HEK293 (cell line): ENCODE measurements around the gene HFM1.
"Not testable (repeated sequence)": the region's sequence is repeated elsewhere in the genome, so short reads cannot be mapped to it uniquely, and the experiment has no call there.

Experiments used
- CTCF ChIA-PET: fragments of 350-600 bp; formaldehyde crosslinking; extraction: SDS; loops from one replicate; lab custom pipeline; 2021; ENCODE audit warnings: antibody characterized with exemption; lab: Yijun Ruan, JAX
- POLR2A ChIA-PET: fragments of 300-600 bp; formaldehyde crosslinking; extraction: SDS; loops from one replicate; lab custom pipeline; 2020; ENCODE audit warnings: antibody characterized with exemption, inconsistent platforms; lab: Yijun Ruan, JAX
- H3K27ac ChIP-seq: fragments of 200-500 bp; sonication (Bioruptor generic); 2 replicates; pipeline ENCODE4 v1.5.1; 2014; ENCODE audit warnings: low read depth, low read length, control low read depth, inconsistent platforms; ENCODE audit errors: extremely low read depth
- H3K36me3 ChIP-seq, 2 experiments: fragments of 200-500 bp in 1 of 2; sonication (Bioruptor generic) in 1 of 2; 1 replicate in 1 of 2; 2 replicates in 1 of 2; pipeline ENCODE4 v1.5.1; 2014 to 2017; ENCODE audit warnings: inconsistent platforms in 2 of 2, low read length in 2 of 2; ENCODE audit not compliant: control insufficient read depth in 2 of 2, insufficient read depth in 1 of 2
- H3K4me1 ChIP-seq: fragments of 200-500 bp; sonication (Bioruptor generic); 2 replicates; pipeline ENCODE4 v1.5.1; 2014; ENCODE audit warnings: mild to moderate bottlenecking, low read length, inconsistent platforms; ENCODE audit not compliant: control insufficient read depth, insufficient read depth
- H3K4me3 ChIP-seq: 2 replicates; pipeline ENCODE4 v1.5.1; 2011; ENCODE audit warnings: low read depth, mild to moderate bottlenecking, control low read depth, low read length, moderate library complexity
- H3K9me3 ChIP-seq: fragments of 200-500 bp; sonication (Bioruptor generic); 2 replicates; pipeline ENCODE4 v1.5.1; 2014; ENCODE audit warnings: low read depth, low read length, inconsistent platforms; ENCODE audit not compliant: control insufficient read depth, insufficient read depth
- BCL11A ChIP-seq: fragments of 450-650 bp; formaldehyde crosslinking; IDR thresholded peaks from 2 replicates; pipeline ENCODE4 v1.5.1; 2016; ENCODE audit warnings: low read depth, missing biosample characterization, missing genetic modification characterization
- BCL11B ChIP-seq: fragments of 450-650 bp; formaldehyde crosslinking; IDR thresholded peaks from 2 replicates; pipeline ENCODE4 v1.5.1; 2016; ENCODE audit warnings: low read depth, missing biosample characterization, missing genetic modification characterization
- KLF16 ChIP-seq: fragments of 450-650 bp; formaldehyde crosslinking; IDR thresholded peaks from 2 replicates; pipeline ENCODE4 v1.5.1; 2017; ENCODE audit warnings: missing biosample characterization, missing genetic modification characterization
- MYNN ChIP-seq: fragments of 450-650 bp; formaldehyde crosslinking; IDR thresholded peaks from 2 replicates; pipeline ENCODE4 v1.5.1; 2016; ENCODE audit warnings: missing biosample characterization, missing genetic modification characterization, borderline replicate concordance
- SETDB1 ChIP-seq: IDR thresholded peaks from one replicate; pipeline ENCODE4 v1.6.1; 2017; ENCODE audit warnings: mild to moderate bottlenecking, low read length, moderate library complexity, mixed read lengths; ENCODE audit not compliant: insufficient read length
- TRIM28 ChIP-seq: IDR thresholded peaks from 2 replicates; pipeline ENCODE4 v1.6.1; 2011; ENCODE audit warnings: low read length, control low read depth, borderline replicate concordance
- ZIC2 ChIP-seq: fragments of 450-650 bp; formaldehyde crosslinking; IDR thresholded peaks from 2 replicates; pipeline ENCODE4 v1.5.1; 2016; ENCODE audit warnings: missing biosample characterization, missing genetic modification characterization
- ZNF133 ChIP-seq: fragments of 450-650 bp; formaldehyde crosslinking; IDR thresholded peaks from 2 replicates; pipeline ENCODE4 v1.5.1; 2016; ENCODE audit warnings: missing biosample characterization, missing genetic modification characterization
- ZNF426 ChIP-seq: fragments of 450-650 bp; formaldehyde crosslinking; IDR thresholded peaks from 2 replicates; pipeline ENCODE4 v1.5.1; 2017; ENCODE audit warnings: missing biosample characterization, missing genetic modification characterization, mild to moderate bottlenecking, inconsistent platforms, moderate library complexity
- ZNF514 ChIP-seq: fragments of 450-650 bp; formaldehyde crosslinking; IDR thresholded peaks from 2 replicates; pipeline ENCODE4 v1.5.1; 2016; ENCODE audit warnings: missing biosample characterization, missing genetic modification characterization
- ZNF549 ChIP-seq: fragments of 450-650 bp; IDR thresholded peaks from 2 replicates; pipeline ENCODE4 v1.5.1; 2018; ENCODE audit warnings: missing biosample characterization, missing genetic modification characterization, mild to moderate bottlenecking, inconsistent platforms, moderate library complexity
- ZNF560 ChIP-seq: fragments of 450-650 bp; formaldehyde crosslinking; IDR thresholded peaks from 2 replicates; pipeline ENCODE4 v1.5.1; 2017; ENCODE audit warnings: missing biosample characterization, missing genetic modification characterization, borderline replicate concordance
- ZNF664 ChIP-seq: fragments of 450-650 bp; formaldehyde crosslinking; IDR thresholded peaks from 2 replicates; pipeline ENCODE4 v1.5.1; 2016; ENCODE audit warnings: missing biosample characterization, missing genetic modification characterization
- ZNF777 ChIP-seq: fragments of 450-650 bp; formaldehyde crosslinking; IDR thresholded peaks from 2 replicates; pipeline ENCODE4 v1.5.1; 2017; ENCODE audit warnings: missing biosample characterization, missing genetic modification characterization, borderline replicate concordance
- TF ChIP-seq, protein P1 (sequence below): fragments of 450-650 bp; formaldehyde crosslinking; IDR thresholded peaks from 2 replicates; pipeline ENCODE4 v1.5.1; 2016; ENCODE audit warnings: missing biosample characterization, missing genetic modification characterization
- TF ChIP-seq, protein P2 (sequence below): fragments of 450-650 bp; IDR thresholded peaks from 2 replicates; pipeline ENCODE4 v1.5.1; 2018; ENCODE audit warnings: missing biosample characterization, mild to moderate bottlenecking, missing genetic modification characterization
- TF ChIP-seq, protein P3 (sequence below): fragments of 450-650 bp; formaldehyde crosslinking; IDR thresholded peaks from 2 replicates; pipeline ENCODE4 v1.5.1; 2016; ENCODE audit warnings: missing biosample characterization, missing genetic modification characterization

HFM1 gene

GRCh38 chr1:91307784-91308409 is 96.7 kb downstream of the HFM1 start:
- no peaks in the 10 kb centered on the region for H3K9me3 ChIP-seq
- no peak overlapping the region for H3K4me3 ChIP-seq
- CTCF ChIA-PET = interaction anchor here (0.7 kb wide), 2 partner anchors 27 to 689 kb away, joined by 3 read pairs; no protein-coding TSS in a partner anchor
- no peaks in the 10 kb centered on the region for H3K4me1 ChIP-seq
- peak; percentile 61; the same call in 1 of the 2 replicates for TF ChIP-seq ZNF133 (tag by site-specific recombination)
- TF ChIP-seq SETDB1 = peak; percentile 92
- TF ChIP-seq ZNF426 (tag by site-specific recombination) = no peak
- no peak for TF ChIP-seq ZNF514 (tag by site-specific recombination)
- TF ChIP-seq TRIM28 = peak; percentile 83; the same call in 1 of the 2 replicates
- TF ChIP-seq, all 188 proteins: peak for 3
- POLR2A ChIA-PET = no interaction called here
- Histone ChIP-seq H3K36me3 (no peaks in the 10 kb centered on the region), H3K27ac (no peak overlapping the region)

GRCh38 chr1:91303165-91303564 is 101.5 kb downstream of the HFM1 start:
- Histone ChIP-seq H3K27ac (no peak overlapping the region), H3K36me3 (no peaks in the 10 kb centered on the region), H3K4me1 (no peaks in the 10 kb centered on the region), H3K4me3 (no peak overlapping the region), H3K9me3 (no peaks in the 10 kb centered on the region)
- ChIA-PET POLR2A (no interaction called here), CTCF (no interaction called here)
- TF ChIP-seq ZNF549 (tag by site-specific recombination) = no peak
- no peak for TF ChIP-seq ZNF664
- no peak for TF ChIP-seq MYNN (tag by site-specific recombination)
- TF ChIP-seq, protein P1, sequence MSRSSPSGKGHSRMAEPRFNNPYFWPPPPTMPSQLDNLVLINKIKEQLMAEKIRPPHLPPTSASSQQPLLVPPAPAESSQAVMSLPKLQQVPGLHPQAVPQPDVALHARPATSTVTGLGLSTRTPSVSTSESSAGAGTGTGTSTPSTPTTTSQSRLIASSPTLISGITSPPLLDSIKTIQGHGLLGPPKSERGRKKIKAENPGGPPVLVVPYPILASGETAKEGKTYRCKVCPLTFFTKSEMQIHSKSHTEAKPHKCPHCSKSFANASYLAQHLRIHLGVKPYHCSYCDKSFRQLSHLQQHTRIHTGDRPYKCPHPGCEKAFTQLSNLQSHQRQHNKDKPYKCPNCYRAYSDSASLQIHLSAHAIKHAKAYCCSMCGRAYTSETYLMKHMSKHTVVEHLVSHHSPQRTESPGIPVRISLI = no peak
- no peak for TF ChIP-seq KLF16
- TF ChIP-seq ZIC2 (tag by site-specific recombination) = no peak
- no peak for TF ChIP-seq BCL11A
- TF ChIP-seq, protein P2, sequence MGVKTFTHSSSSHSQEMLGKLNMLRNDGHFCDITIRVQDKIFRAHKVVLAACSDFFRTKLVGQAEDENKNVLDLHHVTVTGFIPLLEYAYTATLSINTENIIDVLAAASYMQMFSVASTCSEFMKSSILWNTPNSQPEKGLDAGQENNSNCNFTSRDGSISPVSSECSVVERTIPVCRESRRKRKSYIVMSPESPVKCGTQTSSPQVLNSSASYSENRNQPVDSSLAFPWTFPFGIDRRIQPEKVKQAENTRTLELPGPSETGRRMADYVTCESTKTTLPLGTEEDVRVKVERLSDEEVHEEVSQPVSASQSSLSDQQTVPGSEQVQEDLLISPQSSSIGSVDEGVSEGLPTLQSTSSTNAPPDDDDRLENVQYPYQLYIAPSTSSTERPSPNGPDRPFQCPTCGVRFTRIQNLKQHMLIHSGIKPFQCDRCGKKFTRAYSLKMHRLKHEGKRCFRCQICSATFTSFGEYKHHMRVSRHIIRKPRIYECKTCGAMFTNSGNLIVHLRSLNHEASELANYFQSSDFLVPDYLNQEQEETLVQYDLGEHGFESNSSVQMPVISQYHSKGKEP = no peak
- no peak for TF ChIP-seq BCL11B (tag by site-specific recombination)
- TF ChIP-seq ZNF777 = no peak
- TF ChIP-seq, protein P3, sequence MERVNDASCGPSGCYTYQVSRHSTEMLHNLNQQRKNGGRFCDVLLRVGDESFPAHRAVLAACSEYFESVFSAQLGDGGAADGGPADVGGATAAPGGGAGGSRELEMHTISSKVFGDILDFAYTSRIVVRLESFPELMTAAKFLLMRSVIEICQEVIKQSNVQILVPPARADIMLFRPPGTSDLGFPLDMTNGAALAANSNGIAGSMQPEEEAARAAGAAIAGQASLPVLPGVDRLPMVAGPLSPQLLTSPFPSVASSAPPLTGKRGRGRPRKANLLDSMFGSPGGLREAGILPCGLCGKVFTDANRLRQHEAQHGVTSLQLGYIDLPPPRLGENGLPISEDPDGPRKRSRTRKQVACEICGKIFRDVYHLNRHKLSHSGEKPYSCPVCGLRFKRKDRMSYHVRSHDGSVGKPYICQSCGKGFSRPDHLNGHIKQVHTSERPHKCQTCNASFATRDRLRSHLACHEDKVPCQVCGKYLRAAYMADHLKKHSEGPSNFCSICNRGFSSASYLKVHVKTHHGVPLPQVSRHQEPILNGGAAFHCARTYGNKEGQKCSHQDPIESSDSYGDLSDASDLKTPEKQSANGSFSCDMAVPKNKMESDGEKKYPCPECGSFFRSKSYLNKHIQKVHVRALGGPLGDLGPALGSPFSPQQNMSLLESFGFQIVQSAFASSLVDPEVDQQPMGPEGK (tag by site-specific recombination) = no peak
- no peak for TF ChIP-seq ZNF560 (tag by site-specific recombination)
- TF ChIP-seq, all 188 proteins: peak for 0

DNA sequence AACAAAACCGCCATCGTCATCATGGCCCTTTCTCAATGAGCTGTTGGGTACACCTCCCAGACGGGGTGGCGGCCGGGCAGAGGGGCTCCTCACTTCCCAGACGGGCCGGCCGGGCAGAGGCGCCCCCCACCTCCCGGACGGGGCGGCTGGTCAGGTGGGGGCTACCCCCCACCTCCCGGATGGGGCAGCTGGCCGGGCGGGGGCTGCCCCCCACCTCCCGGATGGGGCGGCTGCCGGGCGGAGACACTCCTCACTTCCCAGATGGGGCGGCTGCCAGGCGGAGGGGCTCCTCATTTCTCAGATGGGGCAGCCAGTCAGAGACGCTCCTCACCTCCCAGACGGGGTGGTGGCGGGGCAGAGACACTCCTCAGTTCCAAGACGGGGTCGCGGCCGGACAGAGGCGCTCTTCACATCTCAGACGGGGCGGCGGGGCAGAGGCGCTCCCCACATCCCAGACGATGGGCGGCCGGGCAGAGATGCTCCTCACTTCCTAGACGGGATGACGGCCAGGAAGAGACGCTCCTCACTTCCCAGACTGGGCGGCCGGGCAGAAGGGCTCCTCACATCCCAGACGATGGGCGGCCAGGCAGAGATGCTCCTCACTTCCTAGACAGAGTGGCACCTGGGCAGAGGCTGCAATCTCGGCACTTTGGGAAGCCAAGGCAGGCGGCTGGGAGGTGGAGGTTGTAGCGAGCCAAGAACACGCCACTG is 115.6 kb downstream of the HFM1 start:
- POLR2A ChIA-PET, H3K27ac ChIP-seq, H3K36me3 ChIP-seq, H3K4me1 ChIP-seq, H3K4me3 ChIP-seq, H3K9me3 ChIP-seq, CTCF ChIA-PET: not testable (repeated sequence)

GRCh38 chr1:91286962-91287317 is 117.7 kb downstream of the HFM1 start:
- H3K9me3 ChIP-seq, H3K27ac ChIP-seq, H3K4me3 ChIP-seq, POLR2A ChIA-PET, H3K4me1 ChIP-seq, CTCF ChIA-PET, H3K36me3 ChIP-seq: not testable (repeated sequence)

DNA sequence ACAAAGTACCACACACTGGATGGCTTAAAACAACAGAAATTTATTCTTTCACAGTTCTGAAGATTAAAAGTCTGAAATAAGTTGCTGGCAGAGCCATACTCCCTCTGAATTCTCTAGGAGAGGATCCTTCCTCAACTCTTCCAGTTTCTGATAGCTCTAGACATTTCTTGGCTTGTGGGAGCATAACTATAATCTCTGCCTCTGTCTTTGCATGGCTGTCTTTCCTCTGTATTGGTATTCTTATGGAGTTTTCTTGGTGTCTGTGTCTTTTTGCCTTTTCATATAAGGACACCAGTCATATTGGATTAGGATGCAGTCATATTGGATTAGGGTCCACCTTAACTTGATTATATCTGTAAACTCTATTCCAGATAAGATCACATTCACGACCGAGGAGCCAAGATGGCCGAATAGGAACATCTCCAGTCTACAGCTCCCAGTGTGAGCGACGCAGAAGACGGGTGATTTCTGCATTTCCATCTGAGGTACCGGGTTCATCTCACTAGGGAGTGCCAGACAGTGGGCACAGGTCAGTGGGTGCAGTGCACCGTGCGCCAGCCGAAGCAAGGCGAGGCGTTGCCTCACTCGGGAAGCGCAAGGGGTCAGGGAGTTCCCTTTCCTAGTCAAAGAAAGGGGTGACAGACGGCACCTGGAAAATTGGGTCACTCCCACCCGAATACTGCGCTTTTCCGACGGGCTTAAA is 118.2 kb downstream of the HFM1 start:
- POLR2A ChIA-PET, H3K4me1 ChIP-seq, H3K4me3 ChIP-seq, H3K27ac ChIP-seq, CTCF ChIA-PET, H3K9me3 ChIP-seq, H3K36me3 ChIP-seq: not testable (repeated sequence)
